Effector memory CD8-positive, alpha-beta T cell (primary cell): ENCODE measurements around the gene ITPKA.
"Not testable (repeated sequence)": the region's sequence is repeated elsewhere in the genome, so short reads cannot be mapped to it uniquely, and the experiment has no call there.

Source experiments
- ATAC-seq: fragments of 150-1000 bp; cut with Tn5 transposase; replicated peaks from 2 replicates; pipeline ENCODE4 v1.10.0; 2021; ENCODE audit warnings: mild to moderate bottlenecking, moderate library complexity
- DNase-seq, 3 experiments: peaks; one replicate each; pipeline ENCODE4 v3.0.0; 2021
- H3K27ac Mint-ChIP-seq, 2 donors: one replicate each; pipeline ENCODE4 v1.8.0; 2022; ENCODE audit warnings: mild to moderate bottlenecking in 2 of 2, mixed read lengths in 2 of 2, moderate library complexity in 2 of 2
- H3K27me3 Mint-ChIP-seq, 2 donors: one replicate each; pipeline ENCODE4 v1.8.0; 2022; ENCODE audit warnings: mixed read lengths in 2 of 2
- H3K36me3 Mint-ChIP-seq: one replicate; pipeline ENCODE4 v1.8.0; 2022; ENCODE audit warnings: mild to moderate bottlenecking, moderate library complexity, mixed read lengths; ENCODE audit not compliant: insufficient read depth
- H3K4me1 Mint-ChIP-seq, 2 donors: one replicate each; pipeline ENCODE4 v1.8.0; 2022; ENCODE audit warnings: low read depth in 2 of 2, mixed read lengths in 2 of 2
- H3K4me3 Mint-ChIP-seq, 2 donors: one replicate each; pipeline ENCODE4 v1.8.0; 2022; ENCODE audit warnings: mild to moderate bottlenecking in 2 of 2, mixed read lengths in 2 of 2, moderate library complexity in 2 of 2
- H3K9me3 Mint-ChIP-seq, 2 donors: one replicate each; pipeline ENCODE4 v1.8.0; 2022; ENCODE audit warnings: mixed read lengths in 2 of 2
- total RNA-seq, 9 experiments: gene quantifications; one replicate each; lab custom pipeline; 2026; lab: John Stamatoyannopoulos, UW

The ITPKA gene
- 0 to 1.3 (median 0.20) reads per million in 9 experiments for total RNA-seq

- H3K27me3 Mint-ChIP-seq: peaks cover 24 to 37% of the 10 kb centered on the region in 2 donors
- peak; percentile 78 for ATAC-seq
- peak within 1 kb of the TSS; percentile 82 to 85 for H3K4me3 Mint-ChIP-seq
- peaks cover 7 to 16% of the 10 kb centered on the region in 2 donors for H3K4me1 Mint-ChIP-seq
- peak; percentile 51 to 69 (median 68) for DNase-seq
- no peaks in the 10 kb centered on the region for H3K9me3 Mint-ChIP-seq
- H3K36me3 Mint-ChIP-seq: peaks cover 7% of the 10 kb centered on the region
- peak within 1 kb of the TSS; percentile 28 to 32 for H3K27ac Mint-ChIP-seq
Measured at GRCh38 chr15:41493205-41493901, at the start of gene ITPKA. TSS of gene ITPKA (plus strand) at chr15:41493874. CDS start at chr15:41493928, 54 bp downstream.

DNA sequence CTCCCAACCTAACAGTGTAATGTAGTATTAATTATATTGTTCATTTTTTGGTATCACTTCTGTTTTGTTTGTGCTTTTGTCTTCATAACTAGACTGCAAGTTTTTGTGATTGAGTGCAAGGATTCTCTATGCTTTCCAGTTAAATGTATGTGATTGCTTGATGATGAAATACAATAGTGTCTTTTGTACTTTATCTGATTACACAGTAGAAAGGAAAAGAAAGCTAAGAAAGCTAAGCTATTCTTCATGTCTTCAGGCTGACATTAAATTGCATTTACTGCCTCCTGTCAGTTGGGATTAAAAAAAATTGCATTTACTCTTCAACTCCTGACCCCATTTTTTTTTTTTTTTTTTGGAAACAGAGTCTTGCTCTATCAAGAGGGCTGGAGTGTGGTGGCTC is 48.3 kb upstream of the ITPKA start:
- peaks cover 37% of the 10 kb centered on the region for H3K36me3 Mint-ChIP-seq

GRCh38 chr15:41462084-41462795 is 31.4 kb upstream of the ITPKA start:
- Mint-ChIP-seq H3K4me3 (no peak overlapping the region), H3K27ac (peak overlapping the region; percentile 11 to 56), H3K9me3 (no peaks in the 10 kb centered on the region), H3K4me1 (peaks cover 8 to 16% of the 10 kb centered on the region in 2 donors), H3K27me3 (no peaks in the 10 kb centered on the region), H3K36me3 (peaks cover 39% of the 10 kb centered on the region)
- DNase-seq: no peak
- ATAC-seq: no peak

More for the DNA sequence above, 48.3 kb upstream of the ITPKA start:
- Mint-ChIP-seq H3K27me3 (no peaks in the 10 kb centered on the region), H3K4me3 (no peak overlapping the region), H3K4me1 (peaks cover 7 to 14% of the 10 kb centered on the region in 2 donors), H3K9me3 (no peaks in the 10 kb centered on the region), H3K27ac (peak overlapping the region in 1 of 2 donors; percentile 15)
- no peak for ATAC-seq
- DNase-seq: no peak

GRCh38 chr15:41464889-41465580 is 28.6 kb upstream of the ITPKA start:
- ATAC-seq (no peak), DNase-seq (no peak)
- Mint-ChIP-seq H3K36me3 (peaks cover 35% of the 10 kb centered on the region), H3K27me3 (no peaks in the 10 kb centered on the region), H3K4me1 (peaks cover 8 to 16% of the 10 kb centered on the region in 2 donors), H3K9me3 (no peaks in the 10 kb centered on the region), H3K27ac (no peak overlapping the region), H3K4me3 (no peak overlapping the region)

DNA sequence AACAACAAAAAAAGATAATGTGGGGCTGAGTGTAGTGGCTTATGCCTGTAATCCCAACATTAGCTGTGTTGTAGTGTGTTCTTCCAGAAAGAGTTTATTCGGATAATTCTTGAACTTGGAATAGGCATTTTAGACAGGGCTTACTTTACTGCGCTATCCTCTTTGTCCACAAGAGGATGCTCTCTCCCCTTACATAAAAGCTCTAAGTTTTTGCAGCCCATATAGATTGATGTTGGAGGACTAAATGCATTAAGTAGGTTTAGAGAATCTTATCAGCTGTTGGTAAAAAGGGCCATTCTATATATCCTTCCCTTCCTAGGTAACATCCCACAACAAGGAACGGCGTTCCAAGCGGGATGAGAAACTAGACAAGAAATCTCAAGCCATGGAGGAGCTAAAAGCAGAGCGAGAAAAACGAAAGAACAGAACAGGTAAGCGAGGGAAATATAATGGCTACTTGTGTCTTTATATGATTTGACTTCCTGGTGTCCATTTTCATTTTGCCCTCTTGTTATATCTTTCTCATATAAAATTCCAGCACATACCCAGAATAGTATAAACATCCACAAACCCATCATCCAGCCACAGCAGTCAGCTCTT is 27.8 kb upstream of the ITPKA start:
- Mint-ChIP-seq H3K4me3 (peak overlapping the region in 1 of 2 donors; percentile 17), H3K9me3 (no peaks in the 10 kb centered on the region), H3K27ac (no peak overlapping the region), H3K4me1 (peaks cover 8 to 16% of the 10 kb centered on the region in 2 donors), H3K36me3 (peaks cover 40% of the 10 kb centered on the region), H3K27me3 (no peaks in the 10 kb centered on the region)
- DNase-seq: peak; percentile 23 to 32 (median 32)
- peak; percentile 69 for ATAC-seq

DNA sequence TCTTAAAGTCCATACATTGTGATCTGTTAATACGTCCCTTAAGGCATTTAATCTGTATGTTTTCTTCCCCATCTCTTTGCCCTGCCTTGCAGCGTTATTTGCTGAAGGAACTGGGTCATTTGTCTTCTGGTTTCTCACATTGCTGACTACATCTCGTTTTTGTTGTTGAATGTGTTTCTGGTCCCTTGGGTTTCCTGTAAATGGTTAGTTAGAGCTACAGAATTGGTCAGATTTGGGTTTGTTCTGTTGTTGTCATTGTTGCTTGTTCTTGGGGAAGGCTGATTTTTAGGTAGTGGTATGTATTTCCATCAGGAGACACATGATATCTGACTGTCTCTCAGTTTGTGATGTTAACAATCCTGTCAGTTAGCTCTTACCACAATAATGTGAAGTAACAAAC is 27.0 kb upstream of the ITPKA start:
- no peaks in the 10 kb centered on the region for H3K9me3 Mint-ChIP-seq
- H3K4me3 Mint-ChIP-seq: peak overlapping the region in 1 of 2 donors; percentile 45
- no peak for DNase-seq
- peaks cover 8 to 16% of the 10 kb centered on the region in 2 donors for H3K4me1 Mint-ChIP-seq
- H3K36me3 Mint-ChIP-seq: peaks cover 41% of the 10 kb centered on the region
- no peaks in the 10 kb centered on the region for H3K27me3 Mint-ChIP-seq
- ATAC-seq: peak; percentile 75
- peak overlapping the region in 1 of 2 donors; percentile 80 for H3K27ac Mint-ChIP-seq

DNA sequence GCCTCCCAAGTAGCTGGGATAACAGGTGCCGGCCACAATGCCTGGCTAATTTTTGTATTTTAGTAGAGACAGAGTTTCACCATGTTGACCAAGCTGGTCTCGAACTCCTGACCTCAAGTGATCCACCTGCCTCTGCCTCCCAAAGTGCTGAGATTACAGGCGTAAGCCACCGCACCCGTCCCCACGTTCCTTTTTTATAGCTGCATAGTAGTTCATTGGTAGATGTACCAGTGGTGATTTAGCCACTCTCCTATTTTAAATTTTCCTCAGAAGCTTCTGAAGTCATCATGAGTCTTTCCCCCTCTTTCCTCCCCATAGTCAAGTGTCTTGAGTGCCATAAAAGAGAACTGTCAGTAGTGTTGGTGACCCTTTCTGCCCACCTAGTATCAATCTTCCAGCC is 24.0 kb upstream of the ITPKA start:
- not testable (repeated sequence) for H3K9me3 Mint-ChIP-seq, H3K27me3 Mint-ChIP-seq, DNase-seq, ATAC-seq, H3K27ac Mint-ChIP-seq, H3K4me3 Mint-ChIP-seq
- peaks cover 3 to 11% of the 10 kb centered on the region in 2 donors for H3K4me1 Mint-ChIP-seq
- H3K36me3 Mint-ChIP-seq: peaks cover 52% of the 10 kb centered on the region

DNA sequence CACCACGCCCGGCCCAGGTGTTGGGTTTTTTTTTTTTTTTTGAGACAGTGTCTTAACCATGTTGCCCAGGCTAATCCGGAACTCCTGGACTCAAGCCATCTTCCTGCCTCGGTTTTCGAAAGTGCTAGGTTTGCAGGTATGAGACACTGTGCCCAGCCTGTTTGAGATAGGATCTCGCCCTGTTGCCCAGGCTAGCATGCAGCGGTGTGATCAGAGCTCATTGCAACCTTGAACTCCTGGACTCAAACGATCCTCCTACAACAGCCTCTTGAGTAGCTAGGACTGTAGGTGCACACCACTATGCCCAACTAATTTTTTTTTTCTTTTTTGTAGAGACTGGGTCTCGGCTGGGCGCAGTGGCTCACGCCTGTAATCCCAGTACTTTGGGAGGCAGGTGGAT is 20.3 kb upstream of the ITPKA start:
- Mint-ChIP-seq H3K27ac (peak overlapping the region in 1 of 2 donors; percentile 44), H3K4me1 (no peaks in the 10 kb centered on the region), H3K36me3 (peaks cover 76% of the 10 kb centered on the region), H3K27me3 (no peaks in the 10 kb centered on the region), H3K9me3 (no peaks in the 10 kb centered on the region), H3K4me3 (no peak overlapping the region)
- ATAC-seq (no peak), DNase-seq (no peak)

GRCh38 chr15:41474436-41474835 is 19.2 kb upstream of the ITPKA start:
- Mint-ChIP-seq H3K4me3 (no peak overlapping the region), H3K4me1 (no peaks in the 10 kb centered on the region), H3K9me3 (no peaks in the 10 kb centered on the region), H3K27ac (peak overlapping the region in 1 of 2 donors; percentile 20), H3K36me3 (peaks cover 79% of the 10 kb centered on the region), H3K27me3 (no peaks in the 10 kb centered on the region)
- ATAC-seq (peak; percentile 40), DNase-seq (no peak)

- Mint-ChIP-seq H3K36me3 (peaks cover 79% of the 10 kb centered on the region), H3K4me1 (no peaks in the 10 kb centered on the region), H3K4me3 (no peak overlapping the region), H3K27ac (peak overlapping the region in 1 of 2 donors; percentile 20), H3K27me3 (no peaks in the 10 kb centered on the region), H3K9me3 (no peaks in the 10 kb centered on the region)
- DNase-seq: no peak
- ATAC-seq: no peak
Measured at GRCh38 chr15:41474941-41475340, 18.7 kb upstream of the ITPKA start.

- Mint-ChIP-seq H3K4me3 (no peak overlapping the region), H3K36me3 (peaks cover 70% of the 10 kb centered on the region), H3K27ac (no peak overlapping the region), H3K9me3 (no peaks in the 10 kb centered on the region), H3K27me3 (no peaks in the 10 kb centered on the region), H3K4me1 (no peaks in the 10 kb centered on the region)
- no peak for DNase-seq
- ATAC-seq: no peak
Measured at GRCh38 chr15:41476416-41477048, 17.1 kb upstream of the ITPKA start.

GRCh38 chr15:41480396-41481140 is 13.1 kb upstream of the ITPKA start:
- H3K4me1 Mint-ChIP-seq: peaks cover 12 to 16% of the 10 kb centered on the region in 2 donors
- ATAC-seq (no peak), DNase-seq (no peak)
- H3K27ac Mint-ChIP-seq: peak overlapping the region in 1 of 2 donors; percentile 7
- H3K9me3 Mint-ChIP-seq: no peaks in the 10 kb centered on the region
- H3K36me3 Mint-ChIP-seq: peaks cover 50% of the 10 kb centered on the region
- no peak overlapping the region for H3K4me3 Mint-ChIP-seq
- no peaks in the 10 kb centered on the region for H3K27me3 Mint-ChIP-seq
